K562 (cell line): ENCODE results near the gene CPSF4L. TPM values are rescaled to one million over a fixed set of nuclear protein-coding genes. Genes with fewer than 3 reads are reported as not detected.

Experiments used
- ATAC-seq: fragments of 200-7000 bp; cut with Tn5 transposase; 3 replicates; pipeline ENCODE4 v1.9.1; 2020; ENCODE audit warnings: moderate library complexity
- BruUV-seq: library from RNA; stranded (reverse); fragments of 400-500 nt; replicated peaks from 2 replicates; lab custom pipeline; 2021; lab: Mats Ljungman, UMichigan
- CTCF ChIA-PET: fragments of 300-600 bp; formaldehyde crosslinking; extraction: SDS; loops from one replicate; lab custom pipeline; 2021; ENCODE audit warnings: low intra/inter-chr PET ratio; lab: Yijun Ruan, JAX
- POLR2A ChIA-PET: fragments of 300-600, 350-650 bp; sonication (Branson Sonifier 250); formaldehyde crosslinking; extraction: SDS; loops from one replicate; lab custom pipeline; 2021; ENCODE audit warnings: antibody characterized with exemption, inconsistent platforms; lab: Yijun Ruan, JAX
- DNase-seq, 4 experiments: peaks; one replicate each; pipeline versions ENCODE4 v3.0.0 to v3.0.0-alpha.2; 2011 to 2018; ENCODE audit warnings: low spot score in 3 of 4, mixed read lengths in 3 of 4; ENCODE audit errors: extremely low read depth in 1 of 4
- FAIRE-seq: peaks from 2 replicates; lab custom pipeline; 2011; peaks lifted over from hg19 to GRCh38; lab: Jason Lieb, UNC
- H2AFZ ChIP-seq: 2 replicates; pipeline ENCODE4 v1.6.0; 2011; ENCODE audit warnings: low read depth, low read length, control low read depth, inconsistent platforms
- H3K27ac ChIP-seq: fragments of 200-600 bp; 3 replicates; pipeline ENCODE4 v1.8.0; 2011; ENCODE audit warnings: low read depth, mild to moderate bottlenecking, control low read depth, inconsistent platforms, low read length, moderate library complexity, mixed read lengths; ENCODE audit errors: extremely low read depth
- H3K27me3 ChIP-seq, 2 experiments: fragments of 300-600 bp in 1 of 2; 2 replicates in 1 of 2; 3 replicates in 1 of 2; pipeline versions ENCODE4 v1.6.0 to v1.8.0; 2011; ENCODE audit warnings: inconsistent platforms in 2 of 2, low read length in 2 of 2, mild to moderate bottlenecking in 1 of 2, mixed read lengths in 1 of 2, moderate library complexity in 1 of 2; ENCODE audit not compliant: control insufficient read depth in 2 of 2, insufficient read depth in 2 of 2
- H3K36me3 ChIP-seq: fragments of 300-600 bp; 3 replicates; pipeline ENCODE4 v1.8.0; 2011; ENCODE audit warnings: mild to moderate bottlenecking, low read length, inconsistent platforms; ENCODE audit not compliant: control insufficient read depth, insufficient read depth
- H3K4me1 ChIP-seq, 2 experiments: fragments of 200-600 bp in 1 of 2; replicated peaks in 1 of 2; 2 replicates in 1 of 2; 3 replicates in 1 of 2; pipeline versions ENCODE4 v1.5.1 to v1.8.0; 2011; ENCODE audit warnings: inconsistent platforms in 2 of 2, low read length in 2 of 2, mild to moderate bottlenecking in 1 of 2, mixed read lengths in 1 of 2, moderate library complexity in 1 of 2; ENCODE audit not compliant: control insufficient read depth in 2 of 2, insufficient read depth in 2 of 2
- H3K4me2 ChIP-seq: 2 replicates; pipeline ENCODE4 v1.6.1; 2011; ENCODE audit warnings: low read length, control low read depth, inconsistent platforms, mixed read lengths; ENCODE audit not compliant: insufficient read depth
- H3K4me3 ChIP-seq: fragments of 200-600 bp; sonication (generic), shearing (Covaris generic); 2 replicates; pipeline ENCODE4 v1.5.1; 2016; ENCODE audit warnings: control low read depth, inconsistent platforms
- H3K79me2 ChIP-seq: fragments of 200-600 bp; 3 replicates; pipeline ENCODE4 v1.8.0; 2011; ENCODE audit warnings: low read length, inconsistent platforms; ENCODE audit not compliant: control insufficient read depth, insufficient read depth
- H3K9ac ChIP-seq, 2 experiments: 2 replicates each; pipeline versions ENCODE4 v1.6.0 to v1.6.1; 2011; ENCODE audit warnings: low read depth in 2 of 2, low read length in 2 of 2, control low read depth in 1 of 2, inconsistent platforms in 1 of 2, mild to moderate bottlenecking in 1 of 2, mixed read lengths in 1 of 2; ENCODE audit not compliant: insufficient read depth in 1 of 2
- H3K9me1 ChIP-seq: one replicate; pipeline ENCODE4 v1.6.0; 2011; ENCODE audit warnings: inconsistent platforms, mild to moderate bottlenecking, low read length, moderate library complexity; ENCODE audit not compliant: control insufficient read depth, insufficient read depth
- H3K9me3 ChIP-seq: replicated peaks from 2 replicates; pipeline ENCODE4 v1.5.1; 2011; ENCODE audit warnings: low read depth, low read length, inconsistent platforms; ENCODE audit not compliant: control insufficient read depth, insufficient read depth
- H4K20me1 ChIP-seq: replicated peaks from 2 replicates; pipeline ENCODE4 v1.6.1; 2011; ENCODE audit warnings: low read length, inconsistent platforms, mixed read lengths; ENCODE audit not compliant: control insufficient read depth, insufficient read depth
- BRD4 ChIP-seq: fragments of 200-600 bp; sonication (generic); IDR thresholded peaks from 2 replicates; pipeline ENCODE4 v1.6.1; 2017; ENCODE audit warnings: inconsistent platforms
- CBX1 ChIP-seq: sonication (generic); IDR thresholded peaks from 2 replicates; pipeline ENCODE4 v1.6.1; 2016; ENCODE audit warnings: antibody characterized with exemption, low read depth, mild to moderate bottlenecking
- DDX20 ChIP-seq: fragments of 450-650 bp; IDR thresholded peaks from 2 replicates; pipeline ENCODE4 v1.6.1; 2016; ENCODE audit warnings: missing genetic modification characterization, low read depth, mild to moderate bottlenecking, missing compliant biosample characterization, moderate library complexity
- E2F5 ChIP-seq: sonication (generic); formaldehyde crosslinking; IDR thresholded peaks from 2 replicates; pipeline ENCODE4 v1.8.0; 2022; ENCODE audit warnings: mild to moderate bottlenecking, missing genetic modification reagents
- KLF16 ChIP-seq: IDR thresholded peaks from 2 replicates; pipeline ENCODE4 v1.6.1; 2016; ENCODE audit warnings: antibody characterized with exemption
- PHTF2 ChIP-seq: fragments of 250-450 bp; sonication (Bioruptor Pico); IDR thresholded peaks from 2 replicates; pipeline ENCODE4 v1.5.0; 2021; ENCODE audit warnings: mild to moderate bottlenecking
- POLR2G ChIP-seq: fragments of 200-400 bp; formaldehyde crosslinking; IDR thresholded peaks from 2 replicates; pipeline ENCODE4 v1.6.1; 2017; ENCODE audit warnings: low read depth, mild to moderate bottlenecking, antibody characterized with exemption, low read length, moderate library complexity
- SETDB1 ChIP-seq: IDR thresholded peaks from one replicate; pipeline ENCODE4 v1.6.1; 2012; ENCODE audit warnings: low read length, control low read depth, inconsistent platforms
- SMARCA4 ChIP-seq: fragments of 450-650 bp; IDR thresholded peaks from 2 replicates; pipeline ENCODE4 v1.6.1; 2016
- SP1 ChIP-seq: sonication (generic); formaldehyde crosslinking; IDR thresholded peaks from 2 replicates; pipeline ENCODE4 v1.8.1; 2022; ENCODE audit warnings: mild to moderate bottlenecking, missing genetic modification reagents
- SRSF1 ChIP-seq: fragments of 200-400 bp; formaldehyde crosslinking; IDR thresholded peaks from 2 replicates; pipeline ENCODE4 v1.6.1; 2017; ENCODE audit warnings: mild to moderate bottlenecking, low read depth, low read length, moderate library complexity
- ZNF75A ChIP-seq: fragments of 450-650 bp; formaldehyde crosslinking; IDR thresholded peaks from 2 replicates; pipeline ENCODE4 v1.4.0; 2020; ENCODE audit warnings: mild to moderate bottlenecking
- WGBS: fragments of 100-300 bp; shearing (Covaris generic); methylation state at CpG from one replicate; pipeline ENCODE4 v1.1.6; 2016; ENCODE audit warnings: low coverage, mixed read lengths; ENCODE audit not compliant: insufficient coverage; ENCODE audit errors: missing lambda C conversion rate; 5-methylcytosine and 5-hydroxymethylcytosine counted together
- in situ Hi-C: fragments of 300-500 bp; cut with MboI; formaldehyde crosslinking; loops from 4 replicates; pipeline ENCODE4 v1.15.0; 2018; ENCODE audit warnings: inconsistent platforms, mixed read lengths
- intact Hi-C: fragments of 100-400 bp; cut with micrococcal nuclease; formaldehyde crosslinking; loops from 2 replicates; pipeline ENCODE4 v1.14.2; 2022
- polyA plus RNA-seq, 8 experiments: library from polyadenylated mRNA; depleted of rRNA in 4 of 8; stranded (reverse) in 5 of 8; unstranded in 3 of 8; fragments of >200 nt; fragmentation: Nextera tagmentation in 2 of 8; fragmentation: Illumina TruSeq in 1 of 8; extraction: Ambion mirVana in 2 of 8; extraction: Trizol in 1 of 8; gene quantifications; 2 replicates each; pipeline versions ENCODE4 v1.2.1 to v1.2.3, GENCODE V29; 2011 to 2014; ENCODE audit warnings: inconsistent platforms in 1 of 8, missing spikeins in 1 of 8
- total RNA-seq, 7 experiments: library from RNA; depleted of rRNA in 6 of 7; stranded (reverse); fragments of >200 nt in 6 of 7; fragmentation: Illumina TruSeq in 2 of 7; extraction: Trizol in 2 of 7; gene quantifications; 2 replicates each; pipeline versions ENCODE4 v1.2.1 to v1.2.3, GENCODE V29; 2011 to 2021; ENCODE audit warnings: low replicate concordance in 1 of 7
- TF ChIP-seq, protein P1 (sequence below): fragments of 250-450 bp; sonication (Bioruptor Pico); IDR thresholded peaks from 2 replicates; pipeline ENCODE4 v1.5.0; 2021; ENCODE audit warnings: mild to moderate bottlenecking, borderline replicate concordance

Gene CPSF4L
- total and polyA plus RNA-seq, 9 of the 15 experiments (the other 6 are each of a cell fraction or from before 2014, with no cell fraction given), result not detected

DNA sequence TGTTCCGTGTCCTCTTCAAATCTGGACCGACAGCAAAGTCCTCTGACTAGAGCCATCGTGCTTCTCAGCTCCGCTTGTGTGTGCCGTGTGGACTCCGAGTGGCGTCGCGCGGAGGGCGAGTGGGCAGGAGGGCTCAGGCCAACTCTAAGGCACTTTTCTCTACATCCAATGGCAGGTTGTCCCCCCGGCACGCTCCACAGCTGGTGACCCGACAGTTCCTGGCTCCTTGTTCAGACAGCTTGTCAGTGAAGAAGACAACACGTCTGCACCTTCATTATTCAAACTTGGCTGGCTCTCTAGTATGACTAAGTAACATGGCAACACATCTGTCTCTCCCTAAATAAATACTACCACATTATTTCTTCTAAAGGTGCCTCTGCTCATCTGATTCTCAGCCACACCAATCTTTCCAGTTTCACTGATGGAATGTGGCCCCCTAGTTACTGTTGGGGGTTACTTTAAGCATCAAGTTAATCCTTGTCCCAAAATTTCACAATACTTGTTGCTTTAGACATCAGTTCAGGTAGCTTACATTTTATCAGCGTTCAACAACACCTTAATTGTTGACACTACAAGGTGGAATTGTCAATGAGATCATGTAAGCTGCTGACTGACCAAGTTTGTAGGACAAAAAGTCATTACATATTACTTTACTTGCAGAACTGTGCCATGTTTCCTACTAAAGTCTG lies 53.4 kb downstream of the CPSF4L start:
- no peak overlapping the region for H3K27ac ChIP-seq
- no peak for DNase-seq
- H4K20me1 ChIP-seq, result 0 out of 2 replicates have a peak, but pooled peaks cover 4% of the 10 kb centered on the region
- TF ChIP-seq SMARCA4 (no peak), ZNF75A (CRISPR knock-in tag) (no peak), CBX1 (no peak), POLR2G (peak; percentile 46; the same call in 1 of the 2 replicates)
- no peak overlapping the region for H2AFZ ChIP-seq
- no peaks in the 10 kb centered on the region for H3K27me3 ChIP-seq
- ATAC-seq, result no peak
- no peak overlapping the region for H3K9ac ChIP-seq
- H3K4me2 ChIP-seq, result no peak overlapping the region
- POLR2A ChIA-PET, result interaction anchor here (0.5 to 4.5 kb wide), 5 partner anchors 8 to 23 kb away, joined by 3 to 15 read pairs (median 4); a partner anchor contains a TSS
- H3K9me1 ChIP-seq, result no peaks in the 10 kb centered on the region
- intact Hi-C loops (no loop called here), in situ Hi-C loops (no loop called here)
- H3K79me2 ChIP-seq, result peaks cover 13% of the 10 kb centered on the region; the same call in 2 of the 3 replicates
- peaks cover 9 to 11% of the 10 kb centered on the region in 2 experiments; a peak in 4 of 5 replicates for H3K4me1 ChIP-seq
- CTCF ChIA-PET, result no interaction called here
- H3K36me3 ChIP-seq, result peaks cover 72% of the 10 kb centered on the region
- H3K9me3 ChIP-seq, result no peaks in the 10 kb centered on the region; the same call in 1 of the 2 replicates
- no peak overlapping the region for H3K4me3 ChIP-seq
- FAIRE-seq, result no peak
- WGBS, result 91% methylated on average over 16 of the region's 16 CpGs
- BruUV-seq, result no TSS peak

GRCh38 chr17:73205459-73205961 lies 56.2 kb downstream of the CPSF4L start:
- Histone ChIP-seq H3K36me3 (peaks cover 94% of the 10 kb centered on the region), H3K79me2 (peaks cover 6% of the 10 kb centered on the region; the same call in 2 of the 3 replicates), H3K27me3 (no peaks in the 10 kb centered on the region), H3K9me3 (no peaks in the 10 kb centered on the region; the same call in 1 of the 2 replicates), H4K20me1 (peaks cover 17% of the 10 kb centered on the region), H3K4me2 (no peak overlapping the region), H3K27ac (no peak overlapping the region), H3K4me1 (peaks cover 7 to 16% of the 10 kb centered on the region in 2 experiments; a peak in 4 of 5 replicates), H2AFZ (no peak overlapping the region), H3K9me1 (peaks cover 4% of the 10 kb centered on the region), H3K9ac (no peak overlapping the region), H3K4me3 (no peak overlapping the region)
- 85% methylated on average over 9 of the region's 10 CpGs for WGBS
- FAIRE-seq, result no peak
- in situ Hi-C loops (no loop called here), intact Hi-C loops (no loop called here)
- ChIA-PET POLR2A (no interaction called here), CTCF (no interaction called here)
- no peak for DNase-seq
- BruUV-seq, result no TSS peak
- ATAC-seq, result no peak
- TF ChIP-seq DDX20 (tag) (no peak), SP1 (CRISPR knock-in tag) (no peak), SETDB1 (no peak), PHTF2 (CRISPR knock-in tag) (no peak), SRSF1 (no peak), E2F5 (CRISPR knock-in tag) (no peak), BRD4 (no peak), KLF16 (no peak)
- TF ChIP-seq, protein P1, sequence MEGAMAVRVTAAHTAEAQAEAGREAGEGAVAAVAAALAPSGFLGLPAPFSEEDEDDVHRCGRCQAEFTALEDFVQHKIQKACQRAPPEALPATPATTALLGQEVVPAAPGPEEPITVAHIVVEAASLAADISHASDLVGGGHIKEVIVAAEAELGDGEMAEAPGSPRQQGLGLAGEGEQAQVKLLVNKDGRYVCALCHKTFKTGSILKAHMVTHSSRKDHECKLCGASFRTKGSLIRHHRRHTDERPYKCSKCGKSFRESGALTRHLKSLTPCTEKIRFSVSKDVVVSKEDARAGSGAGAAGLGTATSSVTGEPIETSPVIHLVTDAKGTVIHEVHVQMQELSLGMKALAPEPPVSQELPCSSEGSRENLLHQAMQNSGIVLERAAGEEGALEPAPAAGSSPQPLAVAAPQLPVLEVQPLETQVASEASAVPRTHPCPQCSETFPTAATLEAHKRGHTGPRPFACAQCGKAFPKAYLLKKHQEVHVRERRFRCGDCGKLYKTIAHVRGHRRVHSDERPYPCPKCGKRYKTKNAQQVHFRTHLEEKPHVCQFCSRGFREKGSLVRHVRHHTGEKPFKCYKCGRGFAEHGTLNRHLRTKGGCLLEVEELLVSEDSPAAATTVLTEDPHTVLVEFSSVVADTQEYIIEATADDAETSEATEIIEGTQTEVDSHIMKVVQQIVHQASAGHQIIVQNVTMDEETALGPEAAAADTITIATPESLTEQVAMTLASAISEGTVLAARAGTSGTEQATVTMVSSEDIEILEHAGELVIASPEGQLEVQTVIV (CRISPR knock-in tag), result no peak
